ENCODE data around the gene BMPR1B.

Gene BMPR1B

DNA sequence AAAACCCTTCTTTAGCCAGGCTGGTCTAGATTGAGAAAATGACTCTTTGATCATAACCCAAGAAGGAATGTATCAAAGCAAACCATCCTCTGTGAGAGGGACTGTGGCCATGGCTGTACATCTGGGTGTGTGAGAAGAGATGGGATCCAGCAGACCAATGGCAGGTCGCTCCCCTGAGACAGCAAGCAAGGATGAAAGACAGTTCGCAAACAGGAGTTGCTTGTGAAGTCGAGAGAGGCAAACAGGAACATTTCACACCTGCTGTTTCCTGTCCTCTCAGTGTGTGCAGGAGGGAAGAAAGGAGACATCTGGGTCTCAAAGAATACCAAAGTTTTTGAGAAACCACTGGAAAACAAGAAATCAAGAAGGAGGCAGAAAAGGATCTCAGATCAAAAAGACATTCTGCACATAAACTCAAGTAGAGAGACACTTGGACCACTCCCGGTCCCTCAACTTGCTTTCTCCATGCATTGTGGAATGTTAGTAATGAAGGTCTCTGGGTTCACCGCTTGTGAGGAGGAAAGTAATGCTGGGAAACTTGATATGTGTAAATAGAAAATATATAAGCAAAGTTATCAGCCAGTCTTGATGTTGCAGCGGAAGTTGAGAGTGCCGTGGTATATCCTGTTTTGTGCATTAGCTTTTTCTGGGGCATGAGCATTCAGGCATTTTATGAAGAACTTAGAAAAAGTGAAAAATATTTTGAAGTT, 327.5 kb downstream of the BMPR1B start:
- no peak overlapping the region for H3K4me3 ChIP-seq (ENCODE audit: low read depth, low read length)
- DNase-seq (ENCODE audit: low read depth), result no peak
- TF ChIP-seq, protein P1, sequence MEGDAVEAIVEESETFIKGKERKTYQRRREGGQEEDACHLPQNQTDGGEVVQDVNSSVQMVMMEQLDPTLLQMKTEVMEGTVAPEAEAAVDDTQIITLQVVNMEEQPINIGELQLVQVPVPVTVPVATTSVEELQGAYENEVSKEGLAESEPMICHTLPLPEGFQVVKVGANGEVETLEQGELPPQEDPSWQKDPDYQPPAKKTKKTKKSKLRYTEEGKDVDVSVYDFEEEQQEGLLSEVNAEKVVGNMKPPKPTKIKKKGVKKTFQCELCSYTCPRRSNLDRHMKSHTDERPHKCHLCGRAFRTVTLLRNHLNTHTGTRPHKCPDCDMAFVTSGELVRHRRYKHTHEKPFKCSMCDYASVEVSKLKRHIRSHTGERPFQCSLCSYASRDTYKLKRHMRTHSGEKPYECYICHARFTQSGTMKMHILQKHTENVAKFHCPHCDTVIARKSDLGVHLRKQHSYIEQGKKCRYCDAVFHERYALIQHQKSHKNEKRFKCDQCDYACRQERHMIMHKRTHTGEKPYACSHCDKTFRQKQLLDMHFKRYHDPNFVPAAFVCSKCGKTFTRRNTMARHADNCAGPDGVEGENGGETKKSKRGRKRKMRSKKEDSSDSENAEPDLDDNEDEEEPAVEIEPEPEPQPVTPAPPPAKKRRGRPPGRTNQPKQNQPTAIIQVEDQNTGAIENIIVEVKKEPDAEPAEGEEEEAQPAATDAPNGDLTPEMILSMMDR (IDR thresholded peaks at IDR 0.05; ENCODE audit: insufficient read depth, low read depth, low read length, missing control alignments), result no peak

DNA sequence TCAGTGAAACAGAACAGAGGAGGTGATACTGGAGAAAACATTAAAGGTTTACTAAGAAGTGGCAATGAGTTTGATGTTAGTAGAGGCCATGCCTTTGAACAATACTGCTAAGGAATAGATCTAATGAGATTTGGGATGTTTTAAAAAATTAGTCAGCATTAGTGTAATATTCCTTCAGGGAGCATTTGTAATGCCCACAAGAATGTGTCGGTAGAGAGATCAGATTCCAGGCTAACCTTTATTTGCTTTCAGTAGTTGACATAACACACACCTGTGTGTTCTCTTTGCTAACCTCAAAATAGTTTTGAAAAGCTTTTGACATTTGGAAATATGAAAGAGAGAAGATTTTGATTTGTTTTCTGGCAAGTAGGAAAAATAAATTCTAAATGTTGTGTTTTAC, 328.8 kb downstream of the BMPR1B start:
- DNase-seq (ENCODE audit: low read depth), result no peak
- TF ChIP-seq, protein P1 (IDR thresholded peaks at IDR 0.05; ENCODE audit: insufficient read depth, low read depth, low read length, missing control alignments), result no peak
- no peak overlapping the region for H3K4me3 ChIP-seq (ENCODE audit: low read depth, low read length)

DNA sequence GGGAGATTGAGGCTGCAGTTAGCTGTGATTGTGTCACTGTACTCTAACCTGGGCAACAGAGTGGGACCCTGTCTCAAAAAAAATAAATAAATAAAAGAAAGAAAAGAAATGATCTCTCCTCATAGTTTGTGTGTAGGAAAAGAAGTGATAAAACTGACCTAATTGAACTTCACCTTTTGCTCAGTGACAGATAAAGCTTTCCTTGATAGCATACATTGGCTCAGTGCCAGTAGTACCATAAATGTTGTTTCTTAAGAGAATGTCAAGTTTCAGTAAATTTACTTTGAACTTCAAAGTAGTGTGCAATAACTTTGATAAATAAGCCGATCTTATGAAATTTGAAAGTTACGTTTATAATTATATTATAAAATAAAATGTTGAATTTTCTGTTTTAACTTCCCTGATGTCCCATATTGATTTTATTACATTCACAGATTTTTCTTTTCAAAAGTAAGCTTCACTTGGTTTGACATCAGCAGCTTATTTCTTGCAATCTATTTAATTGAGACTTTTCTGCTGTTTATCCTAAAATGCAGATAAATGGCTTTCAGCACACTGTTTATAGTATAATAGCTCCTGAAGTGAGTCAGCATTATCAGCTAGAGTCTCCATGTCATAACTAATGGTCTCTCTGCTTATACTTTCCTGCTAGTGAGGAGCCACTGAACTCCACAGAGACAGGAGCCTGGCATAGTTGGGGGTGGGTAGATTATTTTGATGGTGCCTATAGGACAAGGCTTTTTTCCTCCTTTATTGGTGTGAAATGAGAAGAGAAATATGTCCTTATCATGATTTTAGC, 330.1 kb downstream of the BMPR1B start:
- H3K4me3 ChIP-seq (ENCODE audit: low read depth, low read length), result no peak overlapping the region
- no peak for DNase-seq (ENCODE audit: low read depth)
- TF ChIP-seq, protein P1 (IDR thresholded peaks at IDR 0.05; ENCODE audit: insufficient read depth, low read depth, low read length, missing control alignments), result no peak

DNA sequence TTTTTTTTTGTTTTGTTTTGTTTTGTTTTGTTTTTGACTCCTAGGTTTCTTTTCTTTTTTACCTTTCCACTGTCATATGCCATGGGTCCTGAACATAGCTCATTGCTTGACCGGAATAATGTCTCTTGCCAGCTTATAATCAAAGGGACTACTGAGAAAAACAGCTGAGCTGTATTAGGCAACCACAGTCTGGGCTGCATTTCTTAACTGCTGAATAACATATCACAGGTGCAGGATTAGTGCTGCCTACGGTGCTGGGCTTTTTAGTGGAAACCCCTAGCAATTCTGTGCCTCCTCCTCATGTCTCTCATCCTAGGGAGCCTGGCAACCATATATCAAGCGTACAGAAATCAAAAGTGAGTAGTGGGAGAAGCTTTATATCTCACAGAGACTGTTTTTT, 333.5 kb downstream of the BMPR1B start:
- no peak for DNase-seq (ENCODE audit: low read depth)
- TF ChIP-seq, protein P1 (IDR thresholded peaks at IDR 0.05; ENCODE audit: insufficient read depth, low read depth, low read length, missing control alignments), result no peak
- H3K4me3 ChIP-seq (ENCODE audit: low read depth, low read length), result no peak overlapping the region

DNA sequence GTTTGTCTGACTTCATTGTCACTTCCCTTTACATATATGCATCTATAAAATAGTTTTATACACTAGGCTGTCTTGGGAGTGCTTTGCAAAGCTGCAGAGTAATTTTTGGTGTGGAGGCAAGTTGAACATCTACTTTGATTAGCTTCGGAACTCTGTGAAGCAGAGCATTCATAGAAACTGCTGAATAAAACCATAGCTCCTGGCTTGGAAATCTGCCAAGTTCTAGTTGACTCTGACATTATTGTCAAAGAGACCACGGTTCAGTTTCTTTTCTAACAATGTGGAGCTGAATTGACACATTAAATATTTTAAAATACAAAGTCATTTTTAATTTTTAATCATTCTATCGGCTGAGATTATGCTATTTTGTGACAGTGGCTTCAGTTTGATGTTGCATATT, 335.0 kb downstream of the BMPR1B start:
- no peak for DNase-seq (ENCODE audit: low read depth)
- TF ChIP-seq, protein P1 (IDR thresholded peaks at IDR 0.05; ENCODE audit: insufficient read depth, low read depth, low read length, missing control alignments), result no peak
- no peak overlapping the region for H3K4me3 ChIP-seq (ENCODE audit: low read depth, low read length)

DNA sequence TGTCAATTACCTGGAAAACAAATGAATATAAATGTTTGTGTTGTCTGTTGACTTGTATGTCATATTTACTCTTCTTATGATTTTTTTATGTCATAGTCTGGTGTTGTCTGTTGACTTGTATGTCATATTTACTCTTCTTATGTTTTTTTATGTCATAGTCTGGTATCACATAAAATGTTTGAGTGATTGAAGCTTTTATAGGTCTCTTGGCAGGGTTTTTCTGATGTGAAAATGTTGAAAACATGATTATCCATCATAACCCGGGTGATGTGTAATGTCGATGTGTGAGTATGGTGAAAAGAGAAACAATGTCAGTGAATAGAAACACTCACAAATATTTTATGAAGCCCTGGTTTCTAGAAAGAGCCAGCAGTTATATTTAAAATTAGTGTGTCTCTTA, 335.7 kb downstream of the BMPR1B start:
- DNase-seq (ENCODE audit: low read depth), result no peak
- H3K4me3 ChIP-seq (ENCODE audit: low read depth, low read length), result no peak overlapping the region

More for the DNA sequence above, 335.7 kb downstream of the BMPR1B start:
- TF ChIP-seq, protein P1 (IDR thresholded peaks at IDR 0.05; ENCODE audit: insufficient read depth, low read depth, low read length, missing control alignments), result no peak

All from GM12865 (cell line).